Activated gamma-delta T cell treated with Interleukin-2 at 50 U/mL for 16 hours (primary cell): ENCODE measurements around the gene ARID1B.

ENCODE experiments used
- DNase-seq: peaks from one replicate; pipeline ENCODE4 v3.0.0-alpha.2; 2020

The ARID1B gene

GRCh38 chr6:157064502-157064901 lies 287.3 kb downstream of the ARID1B start:
- no peak for DNase-seq

- no peak for DNase-seq
These were observed 288.2 kb downstream of the ARID1B start for GRCh38 chr6:157065366-157065765.

GRCh38 chr6:157066781-157067491 lies 289.8 kb downstream of the ARID1B start:
- no peak for DNase-seq

DNA sequence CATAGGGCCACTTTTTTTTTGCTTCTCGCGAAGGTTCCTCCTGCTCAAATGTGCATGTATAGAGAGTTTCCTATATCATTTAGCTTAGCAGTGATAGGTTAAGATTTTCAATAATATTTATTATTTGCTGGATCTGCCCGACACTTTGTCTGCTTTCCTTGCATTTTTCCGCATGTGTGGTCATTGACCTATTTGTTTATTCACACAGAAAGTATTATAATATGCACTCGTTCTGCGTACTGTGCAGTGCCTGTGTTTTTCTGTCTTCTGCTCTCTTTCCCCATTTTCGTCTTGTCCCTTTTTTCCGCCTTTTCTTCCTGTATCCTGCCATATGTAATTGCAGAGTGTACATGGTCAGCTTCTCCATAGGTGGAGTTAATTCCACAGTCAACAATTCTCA lies 290.3 kb downstream of the ARID1B start:
- DNase-seq, result no peak

DNA sequence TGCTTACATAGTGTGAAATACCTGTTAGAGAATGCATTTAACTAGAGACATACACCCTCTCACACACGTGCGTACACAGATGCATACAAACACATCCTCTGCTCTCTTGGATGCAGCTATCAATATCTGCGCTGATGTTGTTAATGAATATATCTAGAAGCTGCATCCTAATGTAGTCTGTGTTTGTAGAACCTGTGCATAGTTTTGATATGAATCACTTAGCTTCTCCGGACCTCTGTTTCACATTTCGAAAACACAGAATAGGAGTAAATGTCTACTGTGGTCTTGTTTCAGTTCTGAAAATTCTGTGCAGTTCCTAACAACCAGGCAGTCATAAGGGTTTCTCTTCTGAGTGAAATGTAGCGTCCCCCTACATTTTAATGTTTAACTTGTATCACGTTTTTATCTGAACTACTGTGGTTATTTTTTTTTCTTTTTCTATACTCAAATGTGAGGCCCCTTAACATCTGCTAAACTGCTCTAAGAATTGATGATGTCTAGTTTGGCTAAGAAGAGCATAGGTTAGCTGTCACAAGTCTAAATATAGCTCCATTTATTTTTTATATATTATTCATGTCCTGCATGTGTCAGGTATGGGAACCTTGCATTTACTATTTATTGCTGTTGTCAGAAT lies 291.6 kb downstream of the ARID1B start:
- DNase-seq, result no peak

DNA sequence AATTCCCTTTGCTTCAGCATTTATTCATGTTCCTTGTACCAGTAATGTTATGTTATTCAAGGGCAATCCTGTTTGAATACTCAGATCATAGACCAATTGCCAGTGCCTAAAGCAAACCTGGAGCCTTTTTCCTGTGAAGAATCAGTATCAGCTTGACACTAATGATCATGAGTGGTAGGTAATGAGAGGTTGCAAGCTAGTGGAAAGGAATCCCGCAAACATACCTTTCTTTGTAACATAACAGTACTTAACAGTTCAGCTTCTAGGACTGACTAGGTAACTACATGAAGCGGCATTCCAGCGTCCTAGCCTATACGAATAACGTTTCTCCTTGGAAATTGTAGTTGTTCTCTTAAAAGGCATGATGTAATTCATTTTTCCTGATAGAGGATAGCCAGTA lies 292.4 kb downstream of the ARID1B start:
- no peak for DNase-seq

GRCh38 chr6:157070403-157071107 lies 293.4 kb downstream of the ARID1B start:
- DNase-seq, result no peak

GRCh38 chr6:157072128-157072527 lies 294.9 kb downstream of the ARID1B start:
- no peak for DNase-seq

GRCh38 chr6:157073596-157073995 lies 296.4 kb downstream of the ARID1B start:
- no peak for DNase-seq

DNA sequence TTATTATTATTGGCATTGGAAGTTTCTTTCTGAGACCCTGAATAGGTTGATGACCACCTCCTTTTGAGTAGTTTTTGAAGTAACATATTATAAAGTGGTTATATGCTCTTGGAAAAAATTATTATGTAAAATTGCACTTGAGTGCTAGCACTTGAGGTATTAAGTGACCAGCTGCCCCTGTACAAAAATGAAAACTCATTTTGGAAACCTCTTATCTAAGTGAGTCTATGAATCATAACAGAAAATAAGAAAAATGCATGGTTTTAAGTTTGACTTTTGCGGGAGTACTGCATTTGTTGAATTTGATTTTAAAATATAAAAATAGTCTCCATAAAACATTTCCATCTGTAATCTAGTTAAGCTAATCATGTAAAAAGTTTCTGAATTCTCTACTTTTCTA lies 297.8 kb downstream of the ARID1B start:
- DNase-seq, result no peak

DNA sequence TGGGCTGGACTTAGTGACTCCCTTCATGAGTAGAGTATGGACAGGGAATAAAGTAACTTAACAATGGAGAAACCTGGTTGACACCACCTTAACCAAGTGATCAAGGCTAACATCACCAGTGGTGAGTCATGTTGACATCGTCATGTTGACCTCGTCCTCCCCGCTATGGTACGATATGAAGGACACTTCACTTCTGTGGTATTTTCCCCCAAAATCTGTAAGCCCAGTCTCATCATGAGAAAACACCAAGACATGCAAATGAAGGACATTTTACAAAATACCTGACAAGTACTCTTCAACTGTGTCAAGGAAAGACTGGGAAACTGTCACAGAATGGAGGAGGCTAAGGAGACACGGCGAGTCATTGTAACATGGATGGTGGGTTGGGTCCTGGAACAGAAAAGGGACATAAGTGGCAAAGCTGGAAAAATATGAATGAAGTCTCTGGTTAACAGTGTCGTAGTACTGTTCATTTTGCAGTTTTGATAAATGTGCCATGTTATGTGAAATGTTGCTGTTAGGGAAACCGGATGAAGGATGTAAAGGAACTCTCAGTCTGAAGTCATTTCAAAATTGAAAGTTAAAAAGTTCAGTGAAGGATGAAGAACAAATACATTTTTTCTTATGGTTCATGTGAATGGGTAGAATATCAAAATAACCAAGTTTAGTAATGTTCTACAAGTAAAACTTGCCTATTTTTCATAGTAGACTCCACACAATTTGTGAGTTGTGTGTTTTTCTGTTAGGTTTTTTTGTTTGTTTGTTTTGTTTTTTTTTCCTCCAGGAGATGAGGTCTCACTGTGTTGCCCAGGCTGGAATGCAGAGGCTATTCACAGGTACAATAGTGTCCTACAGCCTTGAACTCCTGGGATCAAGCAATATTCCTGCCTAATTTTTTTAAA lies 298.6 kb downstream of the ARID1B start:
- no peak for DNase-seq

DNA sequence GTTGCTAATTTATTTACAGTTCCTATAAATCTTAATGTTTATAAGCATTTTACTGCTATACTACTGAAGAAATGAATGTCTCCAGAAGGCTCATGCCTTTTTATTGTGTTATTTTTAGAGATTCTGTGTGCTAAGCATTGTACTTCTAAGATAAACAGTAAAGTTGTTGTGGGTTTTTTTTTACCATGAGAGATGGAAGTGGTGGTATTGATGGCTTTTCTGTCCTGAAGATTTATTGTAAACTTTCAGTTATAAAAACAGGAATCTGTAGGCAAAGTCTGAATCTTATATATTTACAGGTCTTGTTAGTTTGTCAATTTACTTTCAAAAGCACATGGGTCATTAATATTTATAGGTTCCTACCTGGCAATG lies 299.3 kb downstream of the ARID1B start:
- DNase-seq, result no peak

GRCh38 chr6:157077251-157077650 lies 300.1 kb downstream of the ARID1B start:
- DNase-seq, result no peak

DNA sequence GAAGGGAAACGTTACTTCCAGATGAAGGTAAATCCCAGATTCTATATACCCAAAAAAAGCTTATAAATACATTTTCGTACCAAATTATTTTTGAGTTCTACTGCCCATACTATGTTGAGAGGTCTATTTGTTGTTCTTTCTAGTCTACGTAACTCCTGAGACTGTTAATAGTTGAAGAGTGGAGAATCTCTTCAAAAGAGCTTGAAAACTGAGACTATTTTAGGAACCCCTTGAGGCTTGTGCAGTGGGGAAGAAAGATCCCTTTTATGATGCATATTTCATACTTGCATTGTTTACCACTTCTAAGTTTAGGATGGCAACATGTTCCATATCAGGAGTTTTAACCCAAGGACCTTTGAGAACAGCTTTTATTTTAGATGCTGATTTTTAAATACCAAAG lies 301.1 kb downstream of the ARID1B start:
- no peak for DNase-seq

DNA sequence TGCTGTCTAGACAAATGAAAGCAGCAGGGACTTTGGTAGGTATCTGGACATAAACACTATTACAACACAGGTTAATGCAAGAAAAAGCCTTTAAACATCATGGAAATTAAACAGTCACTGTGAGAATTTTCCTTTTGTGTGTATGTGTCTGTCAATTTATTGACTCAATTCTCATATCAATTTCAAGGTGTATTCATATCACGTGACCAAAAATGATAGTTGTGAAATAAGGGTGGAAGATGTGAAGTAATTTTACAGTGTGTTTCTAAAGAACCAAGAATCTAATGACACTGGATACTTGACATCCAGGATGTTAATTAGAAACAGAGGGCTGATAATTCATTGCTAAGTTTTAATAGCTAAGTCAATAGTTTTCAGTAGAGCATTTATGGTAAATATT lies 302.1 kb downstream of the ARID1B start:
- DNase-seq, result no peak

- no peak for DNase-seq
These were observed 302.6 kb downstream of the ARID1B start for GRCh38 chr6:157079771-157080170.

- DNase-seq, result no peak
These were observed 303.8 kb downstream of the ARID1B start for GRCh38 chr6:157080986-157081391.

DNA sequence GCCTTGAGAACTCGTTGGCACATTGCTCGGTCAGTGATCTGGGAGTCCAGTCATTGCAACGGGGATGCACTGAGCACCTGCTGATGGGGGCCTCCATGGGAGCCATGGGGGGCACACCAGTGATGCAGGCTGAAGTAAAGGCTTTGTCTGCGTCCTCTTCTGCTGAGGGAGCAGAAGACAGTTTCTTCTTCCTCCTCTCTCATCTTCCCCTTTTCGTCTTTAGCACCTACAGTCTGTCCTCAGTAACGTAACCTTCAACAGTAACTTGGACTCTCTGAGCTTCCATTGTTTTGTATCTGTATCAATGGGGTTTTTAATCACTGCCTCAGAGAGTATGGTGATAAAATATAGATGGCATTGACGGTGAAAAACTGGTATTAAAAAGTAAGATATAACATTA lies 306.2 kb downstream of the ARID1B start:
- DNase-seq, result no peak

DNA sequence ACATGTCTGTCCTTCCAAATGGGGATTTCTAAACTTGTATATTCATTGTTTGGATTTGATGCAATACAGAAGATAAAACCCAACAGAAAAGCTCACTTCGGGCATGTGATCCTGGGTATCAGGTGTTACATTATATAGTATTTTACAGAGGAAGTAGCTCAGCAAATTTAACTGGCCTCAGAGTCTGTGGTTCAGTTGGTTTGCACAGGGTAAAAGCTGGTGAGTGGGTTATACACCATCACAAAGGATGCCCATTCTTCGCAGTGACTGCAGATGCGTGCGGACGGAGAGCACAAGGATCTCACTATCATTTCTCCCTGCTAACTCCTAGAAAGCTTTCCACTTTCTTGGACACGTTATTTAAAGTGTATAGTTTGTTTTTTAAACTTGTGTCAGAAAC lies 309.5 kb downstream of the ARID1B start:
- DNase-seq, result no peak

- no peak for DNase-seq
These were observed 310.8 kb downstream of the ARID1B start for GRCh38 chr6:157087974-157088373.

- no peak for DNase-seq
These were observed 311.7 kb downstream of the ARID1B start for GRCh38 chr6:157088841-157089240.

DNA sequence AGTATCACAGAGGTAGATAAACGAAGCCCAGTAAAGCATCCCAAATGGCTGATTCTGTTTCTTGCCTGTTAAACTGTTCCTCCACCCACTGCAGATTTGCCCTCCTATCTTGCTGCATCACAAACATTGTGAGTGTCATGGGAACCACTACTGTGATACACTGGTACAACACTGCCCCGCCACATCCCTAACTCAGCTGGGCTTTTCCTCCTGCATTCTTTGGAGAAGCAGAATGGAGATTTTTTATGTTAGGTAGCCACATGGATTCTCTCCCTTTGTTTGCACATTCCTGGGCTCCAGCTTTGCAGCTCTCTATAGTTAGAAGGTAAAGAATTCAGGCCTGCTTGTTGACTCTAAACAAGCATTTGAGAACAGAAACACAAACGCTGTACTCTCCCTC lies 312.1 kb downstream of the ARID1B start:
- DNase-seq, result no peak

DNA sequence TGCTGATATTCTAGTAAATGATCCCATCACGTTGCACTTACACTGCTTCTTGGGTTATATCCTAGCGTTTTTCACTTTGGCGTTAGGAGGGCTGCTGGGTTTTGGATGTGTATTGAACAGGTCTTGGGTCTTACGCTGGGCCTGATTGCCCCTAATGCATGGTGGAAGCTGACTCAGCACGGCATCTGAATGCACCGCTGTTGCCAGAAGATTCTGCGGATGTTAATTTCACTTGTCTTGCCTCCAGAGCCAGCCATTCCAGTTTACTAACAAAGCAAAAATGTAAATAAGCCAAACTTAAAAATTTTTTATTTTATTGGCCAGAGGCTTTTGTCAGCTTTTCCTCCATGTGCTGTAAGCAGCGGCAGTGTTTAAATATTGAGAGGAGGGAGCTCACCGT lies 312.7 kb downstream of the ARID1B start:
- no peak for DNase-seq
